CD8-positive, alpha-beta memory T cell (primary cell): ENCODE data around the gene TRIM21. TPM values are rescaled to one million over a fixed set of nuclear protein-coding genes. Genes with fewer than 3 reads are reported as not detected.
"Not testable (repeated sequence)": the region's sequence is repeated elsewhere in the genome, so short reads cannot be mapped to it uniquely, and the experiment has no call there.

Experiments used
- CTCF ChIA-PET: fragments of 350-600 bp; sonication (Branson Sonifier 250); formaldehyde crosslinking; loops from one replicate; lab custom pipeline; 2021; ENCODE audit warnings: antibody characterized with exemption; lab: Charles Lee
- POLR2A ChIA-PET: fragments of 350-600 bp; sonication (Branson Sonifier 250); formaldehyde crosslinking; loops from one replicate; lab custom pipeline; 2021; ENCODE audit warnings: antibody characterized with exemption; lab: Charles Lee
- DNase-seq, 5 donors: peaks; one replicate each; pipeline versions ENCODE4 v3.0.0 to v3.0.0-alpha.2; 2020 to 2022; ENCODE audit warnings: mixed read lengths in 1 of 5
- H3K27ac ChIP-seq: one replicate; pipeline ENCODE4 v1.7.0; 2013; ENCODE audit warnings: low read depth, mild to moderate bottlenecking, low read length, moderate library complexity
- H3K27me3 ChIP-seq: 2 replicates; pipeline ENCODE4 v1.7.0; 2013; ENCODE audit warnings: low read length, mild to moderate bottlenecking; ENCODE audit not compliant: insufficient read depth, poor library complexity, severe bottlenecking
- H3K36me3 ChIP-seq: 2 replicates; pipeline ENCODE4 v1.7.0; 2013; ENCODE audit warnings: mild to moderate bottlenecking, low read length, moderate library complexity; ENCODE audit not compliant: insufficient read depth
- H3K4me1 ChIP-seq: 2 replicates; pipeline ENCODE4 v1.7.0; 2013; ENCODE audit warnings: mild to moderate bottlenecking, low read length, moderate library complexity; ENCODE audit not compliant: insufficient read depth
- H3K4me3 ChIP-seq: 2 replicates; pipeline ENCODE4 v1.7.0; 2013; ENCODE audit warnings: mild to moderate bottlenecking, low read length
- H3K9me3 ChIP-seq: 2 replicates; pipeline ENCODE4 v1.7.0; 2013; ENCODE audit warnings: mild to moderate bottlenecking, low read length
- H3K27ac Mint-ChIP-seq, 8 donors: one replicate each; pipeline ENCODE4 v1.8.0; 2020 to 2021; ENCODE audit warnings: mixed read lengths in 8 of 8, mild to moderate bottlenecking in 6 of 8, inconsistent platforms in 3 of 8, moderate library complexity in 3 of 8
- H3K27me3 Mint-ChIP-seq, 2 donors: one replicate each; pipeline ENCODE4 v1.8.0; 2020 to 2021; ENCODE audit warnings: mixed read lengths in 2 of 2, mild to moderate bottlenecking in 1 of 2, moderate library complexity in 1 of 2
- H3K36me3 Mint-ChIP-seq, 3 donors: one replicate each; pipeline ENCODE4 v1.8.0; 2020 to 2021; ENCODE audit warnings: mixed read lengths in 3 of 3, inconsistent platforms in 1 of 3, mild to moderate bottlenecking in 1 of 3
- H3K4me1 Mint-ChIP-seq, 3 donors: one replicate each; pipeline ENCODE4 v1.8.0; 2020 to 2021; ENCODE audit warnings: mixed read lengths in 3 of 3, inconsistent platforms in 1 of 3, mild to moderate bottlenecking in 1 of 3
- H3K4me3 Mint-ChIP-seq, 7 donors: one replicate each; pipeline ENCODE4 v1.8.0; 2020 to 2021; ENCODE audit warnings: mixed read lengths in 7 of 7, mild to moderate bottlenecking in 6 of 7, moderate library complexity in 4 of 7, inconsistent platforms in 2 of 7
- H3K9me3 Mint-ChIP-seq, 5 donors: one replicate each; pipeline ENCODE4 v1.8.0; 2020 to 2022; ENCODE audit warnings: mixed read lengths in 5 of 5, mild to moderate bottlenecking in 3 of 5, moderate library complexity in 2 of 5, inconsistent platforms in 1 of 5
- polyA plus RNA-seq: library from polyadenylated mRNA; unstranded; fragments of 300-500 nt; fragmentation: Illumina TruSeq; gene quantifications from one replicate; pipeline ENCODE4 v1.2.3, GENCODE V29; 2021
- total RNA-seq, 2 experiments: library from RNA; stranded (reverse); gene quantifications; one replicate each; pipeline ENCODE4 v1.2.3, GENCODE V29; 2021

The TRIM21 gene
- total and polyA plus RNA-seq, 3 experiments from 2014 or later = 22.8 to 56.5 (median 23.9) TPM

- H3K4me1 Mint-ChIP-seq, H3K9me3 ChIP-seq, H3K4me3 ChIP-seq, H3K27me3 ChIP-seq, H3K27ac Mint-ChIP-seq, H3K4me1 ChIP-seq, H3K4me3 Mint-ChIP-seq, CTCF ChIA-PET, H3K36me3 Mint-ChIP-seq, H3K9me3 Mint-ChIP-seq, H3K36me3 ChIP-seq, DNase-seq, POLR2A ChIA-PET, H3K27ac ChIP-seq: not testable (repeated sequence)
- peaks cover 13 to 47% of the 10 kb centered on the region in 2 donors for H3K27me3 Mint-ChIP-seq
Observed at GRCh38 chr11:4406206-4406605, 12.7 kb upstream of the TRIM21 start.

- Histone ChIP-seq H3K36me3 (peaks cover 16% of the 10 kb centered on the region), H3K27me3 (no peaks in the 10 kb centered on the region), H3K9me3 (no peaks in the 10 kb centered on the region), H3K4me1 (peaks cover 28% of the 10 kb centered on the region), H3K27ac (peak overlapping the region; percentile 90), H3K4me3 (peak overlapping the region; percentile 94)
- Mint-ChIP-seq H3K9me3 (peaks cover 0 to 11% (median 3%) of the 10 kb centered on the region in 5 donors), H3K4me1 (peaks cover 44 to 49% (median 47%) of the 10 kb centered on the region in 3 donors), H3K27me3 (peaks cover 9 to 24% of the 10 kb centered on the region in 2 donors), H3K27ac (peak overlapping the region; percentile 31 to 98 (median 94)), H3K4me3 (peak overlapping the region; percentile 88 to 97 (median 94)), H3K36me3 (peaks cover 15 to 34% (median 15%) of the 10 kb centered on the region in 3 donors)
- DNase-seq = no peak
- CTCF ChIA-PET = interaction anchor here (2.0 kb wide), 1 partner anchor 207 kb away, joined by 6 read pairs; no protein-coding TSS in a partner anchor
- POLR2A ChIA-PET = interaction anchor here (0.7 kb wide), 1 partner anchor 214 kb away, joined by 3 read pairs; the partner anchor contains the start of gene TRIM68
Observed at GRCh38 chr11:4393858-4394223, 339 bp upstream of the TRIM21 start.

GRCh38 chr11:4388221-4388620, 5.3 kb downstream of the TRIM21 start:
- ChIA-PET CTCF (no interaction called here), POLR2A (no interaction called here)

GRCh38 chr11:4385978-4386740, 7.3 kb downstream of the TRIM21 start:
- Mint-ChIP-seq H3K36me3 (peaks cover 26 to 79% (median 49%) of the 10 kb centered on the region in 3 donors), H3K27me3 (no peaks in the 10 kb centered on the region), H3K4me3 (no peak overlapping the region), H3K27ac (peak overlapping the region in 4 of 8 donors; percentile 7 to 70 (median 55)), H3K9me3 (peaks cover 0 to 2% (median 0%) of the 10 kb centered on the region in 5 donors), H3K4me1 (peaks cover 20 to 22% (median 20%) of the 10 kb centered on the region in 3 donors)
- peaks cover 5% of the 10 kb centered on the region for H3K4me1 ChIP-seq
- CTCF ChIA-PET = no interaction called here
- DNase-seq = no peak
- no peak overlapping the region for H3K4me3 ChIP-seq
- POLR2A ChIA-PET = no interaction called here
- H3K27me3 ChIP-seq = no peaks in the 10 kb centered on the region
- no peaks in the 10 kb centered on the region for H3K9me3 ChIP-seq
- no peak overlapping the region for H3K27ac ChIP-seq
- peaks cover 51% of the 10 kb centered on the region for H3K36me3 ChIP-seq

More at GRCh38 chr11:4388221-4388620, 5.3 kb downstream of the TRIM21 start:
- H3K27ac Mint-ChIP-seq = peak overlapping the region in 2 of 8 donors; percentile 49 to 61
- H3K36me3 Mint-ChIP-seq = peaks cover 23 to 87% (median 46%) of the 10 kb centered on the region in 3 donors
- Histone ChIP-seq H3K27ac (no peak overlapping the region), H3K4me1 (peaks cover 23% of the 10 kb centered on the region), H3K9me3 (no peaks in the 10 kb centered on the region), H3K27me3 (no peaks in the 10 kb centered on the region), H3K36me3 (peaks cover 51% of the 10 kb centered on the region), H3K4me3 (no peak overlapping the region)
- no peak overlapping the region for H3K4me3 Mint-ChIP-seq
- DNase-seq = no peak
- H3K27me3 Mint-ChIP-seq = no peaks in the 10 kb centered on the region
- H3K4me1 Mint-ChIP-seq = peaks cover 37 to 42% (median 37%) of the 10 kb centered on the region in 3 donors
- peaks cover 0 to 2% (median 0%) of the 10 kb centered on the region in 5 donors for H3K9me3 Mint-ChIP-seq

- Histone ChIP-seq H3K27ac (no peak overlapping the region), H3K4me1 (no peaks in the 10 kb centered on the region), H3K36me3 (peaks cover 20% of the 10 kb centered on the region), H3K27me3 (no peaks in the 10 kb centered on the region), H3K9me3 (no peaks in the 10 kb centered on the region), H3K4me3 (no peak overlapping the region)
- peaks cover 26 to 37% (median 27%) of the 10 kb centered on the region in 3 donors for H3K36me3 Mint-ChIP-seq
- H3K9me3 Mint-ChIP-seq = peaks cover 0 to under 1% (median 0%) of the 10 kb centered on the region in 5 donors
- peak overlapping the region in 1 of 8 donors; percentile 24 for H3K27ac Mint-ChIP-seq
- no peaks in the 10 kb centered on the region for H3K27me3 Mint-ChIP-seq
- DNase-seq = no peak
- peaks cover 0 to 4% (median 0%) of the 10 kb centered on the region in 3 donors for H3K4me1 Mint-ChIP-seq
- CTCF ChIA-PET = no interaction called here
- POLR2A ChIA-PET = no interaction called here
- no peak overlapping the region for H3K4me3 Mint-ChIP-seq
Observed at GRCh38 chr11:4381901-4382300, 11.6 kb downstream of the TRIM21 start.

- Mint-ChIP-seq H3K27me3 (no peaks in the 10 kb centered on the region), H3K9me3 (no peaks in the 10 kb centered on the region), H3K4me3 (no peak overlapping the region), H3K36me3 (no peaks in the 10 kb centered on the region), H3K4me1 (no peaks in the 10 kb centered on the region), H3K27ac (no peak overlapping the region)
- H3K9me3 ChIP-seq = no peaks in the 10 kb centered on the region
- no peaks in the 10 kb centered on the region for H3K36me3 ChIP-seq
- H3K27me3 ChIP-seq = no peaks in the 10 kb centered on the region
- POLR2A ChIA-PET = no interaction called here
- no peaks in the 10 kb centered on the region for H3K4me1 ChIP-seq
- CTCF ChIA-PET = no interaction called here
- no peak for DNase-seq
- H3K4me3 ChIP-seq = no peak overlapping the region
- H3K27ac ChIP-seq = no peak overlapping the region
Observed at GRCh38 chr11:4375431-4376140, 17.9 kb downstream of the TRIM21 start.

- no peaks in the 10 kb centered on the region for H3K4me1 ChIP-seq
- no peaks in the 10 kb centered on the region for H3K9me3 ChIP-seq
- no peaks in the 10 kb centered on the region for H3K36me3 Mint-ChIP-seq
- peaks cover 0 to 5% of the 10 kb centered on the region in 2 donors for H3K27me3 Mint-ChIP-seq
- ChIA-PET POLR2A (no interaction called here), CTCF (no interaction called here)
- H3K27ac ChIP-seq = no peak overlapping the region
- DNase-seq = no peak
- H3K4me3 ChIP-seq = no peak overlapping the region
- no peaks in the 10 kb centered on the region for H3K4me1 Mint-ChIP-seq
- H3K27ac Mint-ChIP-seq = no peak overlapping the region
- H3K36me3 ChIP-seq = no peaks in the 10 kb centered on the region
- H3K9me3 Mint-ChIP-seq = no peaks in the 10 kb centered on the region
- H3K27me3 ChIP-seq = no peaks in the 10 kb centered on the region
- H3K4me3 Mint-ChIP-seq = no peak overlapping the region
Observed at GRCh38 chr11:4370166-4370565, 23.3 kb downstream of the TRIM21 start.

GRCh38 chr11:4368286-4368685, 25.2 kb downstream of the TRIM21 start, which contains the start of gene OR52B4:
Gene OR52B4, minus strand, starts transcription at chr11:4368386. Its CDS starts 91 bp downstream, at chr11:4368295.
- no peak within 1 kb of the TSS for H3K27ac ChIP-seq
- Mint-ChIP-seq H3K4me1 (no peaks in the 10 kb centered on the region), H3K27ac (no peak within 1 kb of the TSS), H3K9me3 (peaks cover 0 to 2% (median 0%) of the 10 kb centered on the region in 5 donors), H3K4me3 (no peak within 1 kb of the TSS), H3K27me3 (peaks cover 0 to 5% of the 10 kb centered on the region in 2 donors), H3K36me3 (no peaks in the 10 kb centered on the region)
- POLR2A ChIA-PET = no interaction called here
- no peaks in the 10 kb centered on the region for H3K36me3 ChIP-seq
- CTCF ChIA-PET = interaction anchor here (0.6 kb wide), 1 partner anchor 1293 kb away, joined by 3 read pairs; no protein-coding TSS in a partner anchor
- no peaks in the 10 kb centered on the region for H3K27me3 ChIP-seq
- no peak within 1 kb of the TSS for H3K4me3 ChIP-seq
- no peak for DNase-seq
- no peaks in the 10 kb centered on the region for H3K4me1 ChIP-seq
- no peaks in the 10 kb centered on the region for H3K9me3 ChIP-seq
